HG02852 (cell line): ENCODE results near the gene SLC25A11.

ENCODE experiments used
- ATAC-seq: cut with Tn5 transposase; IDR thresholded peaks from one replicate; pipeline ENCODE4 v1.9.1; 2021; ENCODE audit warnings: mild to moderate bottlenecking, moderate library complexity; ENCODE audit not compliant: unreplicated experiment

Gene SLC25A11

GRCh38 chr17:4896332-4897197, 43.3 kb downstream of the SLC25A11 start:
- ATAC-seq: no peak

- ATAC-seq: no peak
Observed at GRCh38 chr17:4895657-4896331, 44.1 kb downstream of the SLC25A11 start.

GRCh38 chr17:4895121-4895520, 44.7 kb downstream of the SLC25A11 start:
- no peak for ATAC-seq

- ATAC-seq: no peak
Observed at GRCh38 chr17:4893721-4894560, 45.9 kb downstream of the SLC25A11 start.

- no peak for ATAC-seq
Observed at GRCh38 chr17:4893272-4893671, 46.6 kb downstream of the SLC25A11 start.

GRCh38 chr17:4892499-4893221, 47.2 kb downstream of the SLC25A11 start:
- no peak for ATAC-seq

- ATAC-seq: no peak
Observed at GRCh38 chr17:4891411-4892410, 48.1 kb downstream of the SLC25A11 start.

GRCh38 chr17:4887581-4887980, 52.3 kb downstream of the SLC25A11 start:
- ATAC-seq: no peak
